GM21576 (cell line): Measurements from ENCODE around the gene RAB15.

Source experiments
- ATAC-seq: cut with Tn5 transposase; IDR thresholded peaks from one replicate; pipeline ENCODE4 v1.9.1; 2021; ENCODE audit warnings: mild to moderate bottlenecking, moderate library complexity; ENCODE audit not compliant: unreplicated experiment

Gene RAB15

DNA sequence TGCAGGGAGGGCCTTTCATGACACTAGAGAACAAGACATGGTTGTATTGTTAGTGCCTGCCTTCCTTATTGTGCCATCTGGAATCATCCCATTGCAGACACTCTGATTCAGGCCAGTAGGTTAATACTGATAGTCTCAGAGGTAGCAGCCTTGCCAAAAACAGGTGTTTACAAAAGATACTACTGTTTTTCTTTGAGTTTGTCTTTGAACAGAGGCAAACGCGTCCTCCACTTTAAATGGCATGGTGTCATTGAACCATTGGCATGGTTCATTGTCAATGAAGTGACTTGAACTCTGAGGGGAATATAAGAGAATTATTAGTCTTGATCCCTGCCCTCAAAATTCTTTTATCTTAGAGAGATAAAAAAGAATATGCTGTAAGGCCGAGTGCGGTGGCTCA, 18.8 kb upstream of the RAB15 start:
- no peak for ATAC-seq

GRCh38 chr14:64990296-64990695, 18.2 kb upstream of the RAB15 start:
- ATAC-seq = no peak

GRCh38 chr14:64987438-64987767, 15.3 kb upstream of the RAB15 start:
- no peak for ATAC-seq

- peak; percentile 84 for ATAC-seq
These were observed 14.7 kb upstream of the RAB15 start, which contains the start of gene FNTB for GRCh38 chr14:64986648-64987437. FNTB (plus strand) TSS chr14:64986895; CDS start chr14:64986954, 59 bp downstream.

GRCh38 chr14:64983439-64984310, 11.5 kb upstream of the RAB15 start:
- ATAC-seq = no peak

DNA sequence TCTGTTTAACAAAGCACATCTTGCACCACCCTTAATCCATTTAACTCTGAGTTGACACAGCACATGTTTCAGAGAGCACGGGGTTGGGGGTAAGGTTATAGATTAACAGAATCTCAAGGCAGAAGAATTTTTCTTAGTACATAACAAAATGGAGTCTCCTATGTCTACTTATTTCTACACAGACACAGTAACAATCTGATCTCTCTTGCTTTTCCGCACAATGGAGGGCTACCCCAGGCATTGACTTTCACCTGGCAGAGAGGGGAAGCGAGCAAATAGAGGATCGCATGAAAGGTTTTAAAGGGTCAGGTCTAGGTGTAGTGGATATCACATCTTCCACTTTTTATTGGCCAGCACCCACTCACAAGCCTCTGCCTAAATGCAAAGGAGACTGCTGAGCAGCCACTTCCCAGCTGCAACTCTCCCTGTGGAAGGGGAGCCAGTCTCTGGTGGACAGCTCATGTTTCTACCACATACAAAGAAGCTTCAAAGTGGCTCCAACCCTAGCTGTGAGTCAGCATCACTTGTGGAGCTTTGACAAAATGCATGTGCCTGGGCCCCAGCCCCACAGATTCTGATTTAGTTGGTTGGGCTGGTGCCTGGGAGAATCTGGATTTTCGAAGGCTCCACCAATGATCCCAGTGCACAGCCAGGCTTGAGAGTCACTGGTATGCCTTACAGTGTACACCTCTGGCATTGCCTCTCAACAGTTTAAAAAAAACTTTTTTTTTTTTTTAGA, 7.4 kb upstream of the RAB15 start:
- no peak for ATAC-seq

GRCh38 chr14:64974563-64974962, 2.4 kb upstream of the RAB15 start:
- no peak for ATAC-seq

DNA sequence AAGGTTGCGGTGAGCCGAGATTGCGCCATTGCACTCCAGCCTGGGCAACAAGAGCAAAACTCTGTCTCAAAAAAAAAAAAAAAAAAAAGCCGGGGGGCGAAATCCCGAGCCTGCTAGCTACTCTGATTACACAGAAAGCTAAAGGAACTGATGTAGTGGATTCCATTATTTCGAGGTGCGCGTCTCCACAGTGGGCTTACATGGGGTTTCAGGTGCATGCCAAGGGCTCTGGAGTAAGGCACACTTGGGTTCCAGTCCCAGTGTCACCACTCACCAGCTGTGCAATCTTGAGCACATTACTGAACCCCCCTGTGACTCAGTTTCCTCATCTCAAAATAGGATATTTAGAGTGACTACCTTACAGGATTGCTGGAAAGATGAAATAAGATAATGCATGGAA, 1.7 kb upstream of the RAB15 start:
- no peak for ATAC-seq

DNA sequence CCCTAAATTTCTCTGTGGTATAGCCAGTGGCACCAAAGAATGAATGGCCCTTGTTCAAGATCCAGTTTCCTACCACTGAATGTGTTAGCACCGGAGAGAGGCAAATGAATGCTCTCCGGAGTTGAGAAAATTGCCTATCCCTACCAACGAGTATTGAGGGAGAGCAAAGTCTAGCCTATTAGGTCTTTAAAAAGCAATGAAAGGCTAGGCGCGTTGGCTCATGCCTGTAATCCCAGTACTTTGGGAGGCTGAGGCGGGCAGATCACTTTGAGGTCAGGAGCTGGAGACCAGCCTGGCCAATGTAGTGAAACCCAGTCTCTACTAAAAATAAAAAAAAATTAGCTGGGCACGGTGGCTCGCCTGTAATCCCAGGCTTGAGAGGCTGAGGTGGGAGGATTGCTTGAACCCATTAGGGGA, 898 bp upstream of the RAB15 start:
- ATAC-seq = no peak

DNA sequence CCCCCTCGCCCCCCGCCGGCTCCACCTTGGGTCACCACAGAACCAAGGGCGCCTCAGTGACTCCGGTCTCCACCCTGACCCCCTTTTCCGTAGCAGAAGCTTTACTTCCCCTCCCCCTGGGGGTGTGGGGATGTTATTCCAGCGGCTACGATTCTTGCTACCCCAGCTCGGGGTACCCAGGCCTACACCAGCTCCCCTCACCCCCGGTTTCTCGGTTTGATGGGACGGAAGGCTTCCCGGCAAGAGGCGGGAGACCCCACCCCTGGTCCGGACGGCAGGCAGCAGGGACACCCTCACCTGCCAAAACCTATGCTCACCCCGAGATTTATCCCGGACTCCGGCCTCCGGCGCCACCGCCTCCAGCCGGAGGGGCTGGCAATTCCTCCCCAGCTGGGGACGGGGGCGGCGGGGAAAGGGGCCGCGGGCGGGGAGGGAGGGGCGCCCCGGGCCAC, 619 bp downstream of the RAB15 start:
- no peak for ATAC-seq

DNA sequence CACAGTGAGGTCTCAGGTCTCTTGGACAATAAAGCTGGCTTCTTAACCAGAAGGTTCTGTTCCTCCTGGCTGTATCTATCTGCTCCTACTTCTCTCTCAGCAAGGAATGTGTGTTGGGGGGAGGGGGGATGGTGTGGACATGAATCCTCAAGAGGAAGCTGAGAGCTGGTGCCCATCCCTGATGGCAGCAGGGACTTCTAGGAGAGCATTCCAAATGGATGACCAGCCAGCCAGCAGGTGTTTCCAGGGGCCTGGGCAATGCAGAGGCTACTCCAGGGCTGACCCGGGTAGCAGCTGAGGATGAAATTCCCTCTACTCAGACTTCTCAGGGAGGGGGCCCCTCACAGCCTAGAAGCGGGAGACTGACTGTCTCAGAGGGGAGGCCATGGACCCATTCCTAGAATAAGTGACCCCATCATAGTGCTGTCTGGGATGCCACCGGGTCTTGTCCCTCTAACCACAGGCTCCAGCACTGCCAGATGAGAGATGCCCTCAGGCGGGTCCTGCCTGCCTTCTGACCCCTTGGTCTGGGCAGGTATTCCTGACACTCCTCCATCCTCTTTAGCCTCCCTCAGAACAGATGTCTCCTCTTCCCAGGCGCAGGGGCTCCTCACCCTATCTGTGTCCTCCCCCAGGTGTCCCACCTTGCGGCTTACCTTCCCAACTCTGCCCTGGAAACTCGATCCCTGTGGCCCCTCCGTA, 1.2 kb downstream of the RAB15 start:
- ATAC-seq = no peak

- no peak for ATAC-seq
These were observed 2.1 kb downstream of the RAB15 start for GRCh38 chr14:64970041-64970440.

- ATAC-seq = no peak
These were observed 3.5 kb downstream of the RAB15 start for GRCh38 chr14:64968651-64969050.

DNA sequence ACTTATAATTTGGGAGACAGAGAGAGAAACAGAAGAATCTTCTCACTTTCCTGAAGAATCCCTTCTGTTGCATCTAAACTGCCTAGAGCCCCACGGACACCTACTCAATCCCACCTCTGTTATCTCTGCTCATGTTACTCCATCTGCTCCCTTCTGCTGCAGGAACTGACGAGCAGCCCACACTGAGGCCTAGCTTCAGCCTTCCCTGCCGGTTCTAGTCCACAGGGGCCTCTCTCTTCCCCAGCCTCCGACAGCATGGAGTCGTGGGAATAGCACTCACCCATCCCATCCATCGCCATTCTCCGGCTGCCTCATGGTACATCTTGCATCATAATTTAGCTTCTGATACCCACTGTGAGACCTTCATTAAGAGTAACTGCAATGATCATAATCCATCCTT, 4.0 kb downstream of the RAB15 start:
- no peak for ATAC-seq

DNA sequence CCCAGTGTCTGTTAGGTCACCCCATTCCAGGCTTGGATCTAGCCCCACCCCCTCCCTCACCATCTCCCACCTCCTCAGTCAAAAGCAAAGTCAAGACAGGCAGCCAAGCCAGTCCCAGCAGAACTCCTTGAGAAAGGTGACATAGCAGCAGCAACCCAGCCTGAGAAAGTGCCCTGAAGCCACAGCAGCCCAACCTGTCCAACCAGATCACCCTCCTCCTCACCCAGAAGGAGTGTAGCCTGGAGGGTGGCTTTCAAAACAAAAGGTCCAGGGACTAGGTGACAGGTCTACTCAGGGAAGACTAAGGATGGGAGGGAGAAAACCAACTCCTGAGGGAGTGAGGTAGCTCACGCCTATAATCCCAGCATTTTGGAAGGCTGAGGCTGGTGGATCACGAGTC, 5.2 kb downstream of the RAB15 start:
- no peak for ATAC-seq

GRCh38 chr14:64965356-64966000, 6.7 kb downstream of the RAB15 start:
- no peak for ATAC-seq

GRCh38 chr14:64963611-64964010, 8.5 kb downstream of the RAB15 start:
- ATAC-seq = no peak

GRCh38 chr14:64960762-64961276, 11.3 kb downstream of the RAB15 start:
- no peak for ATAC-seq

- no peak for ATAC-seq
These were observed 13.4 kb downstream of the RAB15 start for GRCh38 chr14:64958743-64959142.

- ATAC-seq = no peak
These were observed 13.9 kb downstream of the RAB15 start for GRCh38 chr14:64958201-64958600.
